Tibial nerve (tissue), 4 donors: ENCODE measurements around the gene MYORG.

Experiments
- EP300 ChIP-seq, 2 donors: sonication (generic); formaldehyde crosslinking; IDR thresholded peaks; one replicate each; pipeline ENCODE4 v1.6.1; 2017; ENCODE audit warnings: antibody characterized with exemption in 2 of 2, mild to moderate bottlenecking in 1 of 2
- POLR2A ChIP-seq, 2 donors: fragments of 450-650 bp; IDR thresholded peaks; one replicate each; pipeline ENCODE4 v1.6.1; 2017; ENCODE audit warnings: antibody characterized with exemption in 2 of 2, mild to moderate bottlenecking in 2 of 2, moderate library complexity in 2 of 2
- TF ChIP-seq, protein P1 (sequence below), 5 experiments: fragments of 200-600 bp in 3 of 5; fragments of 450-650 bp in 2 of 5; sonication (generic) in 3 of 5; IDR thresholded peaks; one replicate each; pipeline ENCODE4 v1.5.1; 2016 to 2019; ENCODE audit warnings: antibody characterized with exemption in 5 of 5, mild to moderate bottlenecking in 3 of 5, moderate library complexity in 2 of 5

DNA sequence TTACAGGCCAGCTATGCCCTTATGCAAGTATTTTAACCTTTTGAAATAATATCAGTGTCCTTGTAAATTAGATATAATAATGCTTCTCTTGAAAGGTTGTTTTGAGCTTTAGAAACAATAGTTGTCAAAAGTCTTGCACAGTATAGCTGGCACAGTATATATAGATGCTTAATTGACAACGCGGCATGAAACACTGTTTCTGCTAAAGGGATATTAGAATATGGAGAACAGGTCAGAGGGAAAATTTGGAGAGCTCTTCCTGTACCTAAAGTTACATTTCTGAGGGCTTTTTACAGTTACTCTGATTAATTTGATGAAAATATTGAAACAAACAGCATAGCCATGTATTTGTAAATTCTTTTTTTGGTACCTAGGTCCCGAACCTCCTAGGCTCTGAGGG is 42.9 kb downstream of the MYORG start:
- TF ChIP-seq, protein P1, sequence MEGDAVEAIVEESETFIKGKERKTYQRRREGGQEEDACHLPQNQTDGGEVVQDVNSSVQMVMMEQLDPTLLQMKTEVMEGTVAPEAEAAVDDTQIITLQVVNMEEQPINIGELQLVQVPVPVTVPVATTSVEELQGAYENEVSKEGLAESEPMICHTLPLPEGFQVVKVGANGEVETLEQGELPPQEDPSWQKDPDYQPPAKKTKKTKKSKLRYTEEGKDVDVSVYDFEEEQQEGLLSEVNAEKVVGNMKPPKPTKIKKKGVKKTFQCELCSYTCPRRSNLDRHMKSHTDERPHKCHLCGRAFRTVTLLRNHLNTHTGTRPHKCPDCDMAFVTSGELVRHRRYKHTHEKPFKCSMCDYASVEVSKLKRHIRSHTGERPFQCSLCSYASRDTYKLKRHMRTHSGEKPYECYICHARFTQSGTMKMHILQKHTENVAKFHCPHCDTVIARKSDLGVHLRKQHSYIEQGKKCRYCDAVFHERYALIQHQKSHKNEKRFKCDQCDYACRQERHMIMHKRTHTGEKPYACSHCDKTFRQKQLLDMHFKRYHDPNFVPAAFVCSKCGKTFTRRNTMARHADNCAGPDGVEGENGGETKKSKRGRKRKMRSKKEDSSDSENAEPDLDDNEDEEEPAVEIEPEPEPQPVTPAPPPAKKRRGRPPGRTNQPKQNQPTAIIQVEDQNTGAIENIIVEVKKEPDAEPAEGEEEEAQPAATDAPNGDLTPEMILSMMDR (IDR thresholded peaks at IDR 0.05): no peak
- TF ChIP-seq POLR2A (IDR thresholded peaks at IDR 0.05) (no peak), EP300 (IDR thresholded peaks at IDR 0.05) (no peak)
